Measurements from ENCODE around the gene ELP4.

DNA sequence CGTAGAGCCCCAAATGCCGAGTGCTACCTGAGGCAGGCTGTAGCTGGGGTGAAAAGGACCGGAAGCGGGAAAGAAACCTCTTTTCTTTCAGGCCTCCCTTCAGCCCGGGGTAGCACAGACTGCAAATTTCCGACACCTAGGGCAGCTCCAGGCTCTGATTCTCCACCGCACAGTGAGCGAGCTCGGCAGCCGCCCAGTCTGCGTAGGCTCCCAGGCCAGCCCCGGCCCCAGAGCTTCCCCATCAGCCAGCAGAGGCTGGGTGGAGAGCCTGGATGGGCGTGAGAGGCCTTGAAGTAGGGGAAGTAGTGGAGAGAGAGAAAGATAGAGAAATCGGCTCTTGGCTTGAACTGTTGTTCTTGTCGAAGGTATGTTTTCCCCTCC is 310.9 kb downstream of the ELP4 start:
- TF ChIP-seq POLR2AphosphoS2 (conservative IDR thresholded peaks at IDR 0.05; ENCODE audit: low read length) (no peak), POLR2A (IDR thresholded peaks at IDR 0.05; ENCODE audit: low read length) (no peak), SMC3 (IDR thresholded peaks at IDR 0.05) (no peak), ESRRA (IDR thresholded peaks at IDR 0.05; ENCODE audit: borderline replicate concordance, low read length) (no peak), CHD2 (IDR thresholded peaks at IDR 0.05; ENCODE audit: low read length, partially characterized antibody) (no peak), CBX8 (IDR thresholded peaks at IDR 0.05) (no peak), FOSL2 (IDR thresholded peaks at IDR 0.05) (no peak), FOSL2 (CRISPR knock-in tag; IDR thresholded peaks at IDR 0.05) (no peak), CBX2 (IDR thresholded peaks at IDR 0.05; ENCODE audit: borderline replicate concordance, low read depth) (no peak)
- TF ChIP-seq, protein P1, sequence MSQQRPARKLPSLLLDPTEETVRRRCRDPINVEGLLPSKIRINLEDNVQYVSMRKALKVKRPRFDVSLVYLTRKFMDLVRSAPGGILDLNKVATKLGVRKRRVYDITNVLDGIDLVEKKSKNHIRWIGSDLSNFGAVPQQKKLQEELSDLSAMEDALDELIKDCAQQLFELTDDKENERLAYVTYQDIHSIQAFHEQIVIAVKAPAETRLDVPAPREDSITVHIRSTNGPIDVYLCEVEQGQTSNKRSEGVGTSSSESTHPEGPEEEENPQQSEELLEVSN (IDR thresholded peaks at IDR 0.05; ENCODE audit: borderline replicate concordance, low read depth), result no peak
- TF ChIP-seq, protein P2, sequence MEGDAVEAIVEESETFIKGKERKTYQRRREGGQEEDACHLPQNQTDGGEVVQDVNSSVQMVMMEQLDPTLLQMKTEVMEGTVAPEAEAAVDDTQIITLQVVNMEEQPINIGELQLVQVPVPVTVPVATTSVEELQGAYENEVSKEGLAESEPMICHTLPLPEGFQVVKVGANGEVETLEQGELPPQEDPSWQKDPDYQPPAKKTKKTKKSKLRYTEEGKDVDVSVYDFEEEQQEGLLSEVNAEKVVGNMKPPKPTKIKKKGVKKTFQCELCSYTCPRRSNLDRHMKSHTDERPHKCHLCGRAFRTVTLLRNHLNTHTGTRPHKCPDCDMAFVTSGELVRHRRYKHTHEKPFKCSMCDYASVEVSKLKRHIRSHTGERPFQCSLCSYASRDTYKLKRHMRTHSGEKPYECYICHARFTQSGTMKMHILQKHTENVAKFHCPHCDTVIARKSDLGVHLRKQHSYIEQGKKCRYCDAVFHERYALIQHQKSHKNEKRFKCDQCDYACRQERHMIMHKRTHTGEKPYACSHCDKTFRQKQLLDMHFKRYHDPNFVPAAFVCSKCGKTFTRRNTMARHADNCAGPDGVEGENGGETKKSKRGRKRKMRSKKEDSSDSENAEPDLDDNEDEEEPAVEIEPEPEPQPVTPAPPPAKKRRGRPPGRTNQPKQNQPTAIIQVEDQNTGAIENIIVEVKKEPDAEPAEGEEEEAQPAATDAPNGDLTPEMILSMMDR (IDR thresholded peaks at IDR 0.05), result no peak

All from A549 (cell line).